ENCODE data around the gene MYLK4.
A peak's percentile ranks its signal among the peaks of the same experiment; 100 is the strongest.

Gene MYLK4

DNA sequence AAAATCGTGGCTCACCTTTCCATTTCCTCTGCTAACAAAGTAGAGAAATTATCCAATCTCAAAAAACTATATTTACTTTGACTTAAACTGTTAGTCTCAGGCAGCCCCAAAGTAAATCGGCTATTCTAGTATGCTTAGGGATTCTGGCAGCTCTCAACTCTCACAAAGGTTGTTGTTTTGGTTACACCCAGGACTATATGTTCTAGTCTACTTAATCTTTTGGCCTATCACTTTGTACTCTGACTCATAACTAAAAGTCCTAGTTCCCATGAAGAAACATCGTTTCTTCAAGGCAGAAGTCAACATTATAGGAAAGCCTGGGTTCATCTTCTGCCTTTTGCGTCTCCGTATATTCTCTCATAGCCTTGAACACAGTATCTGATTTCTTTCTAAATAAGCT, 42.3 kb downstream of the MYLK4 start:
- no peak for DNase-seq (ENCODE audit: low read depth in 2 of 2)

DNA sequence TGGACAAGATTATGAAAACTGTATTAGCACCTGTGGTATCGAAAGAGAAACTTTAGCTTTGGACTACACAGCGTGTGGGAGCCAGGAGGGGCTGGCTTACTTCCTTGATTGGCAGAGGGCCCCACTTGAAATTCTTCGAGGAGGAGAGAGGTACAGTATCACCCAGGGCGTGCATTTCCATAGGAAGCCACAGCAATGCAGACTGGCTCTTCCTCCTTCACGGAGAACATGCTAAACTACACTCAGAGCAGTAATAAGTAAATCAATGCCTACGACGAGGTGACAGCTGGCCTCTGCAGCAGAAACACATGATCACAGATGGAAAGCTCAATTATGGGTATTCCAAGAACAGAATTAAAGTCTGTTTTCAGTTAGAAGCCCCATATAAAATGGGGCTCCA, 44.2 kb downstream of the MYLK4 start:
- DNase-seq (ENCODE audit: low read depth in 2 of 2) = no peak

DNA sequence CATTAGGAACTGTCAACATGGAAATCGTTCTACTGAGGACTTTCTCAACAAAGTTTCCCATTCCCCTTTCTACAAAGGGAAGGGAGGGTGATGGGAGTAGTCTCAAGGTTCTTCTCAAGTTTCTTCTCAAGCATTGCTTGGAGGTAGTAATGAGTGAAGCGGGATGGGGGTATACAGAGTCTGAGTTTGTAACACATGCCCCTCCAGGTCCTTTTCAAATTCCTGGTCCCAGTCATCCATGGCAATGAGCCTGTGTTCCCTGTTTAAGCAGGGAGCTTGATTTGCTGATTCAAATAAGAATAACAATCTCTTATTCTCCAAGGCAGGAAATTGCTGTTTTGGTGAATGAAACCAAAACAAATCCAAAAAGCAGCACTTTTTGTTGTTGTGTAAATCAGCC, 45.5 kb downstream of the MYLK4 start:
- no peak for DNase-seq (ENCODE audit: low read depth in 2 of 2)

DNA sequence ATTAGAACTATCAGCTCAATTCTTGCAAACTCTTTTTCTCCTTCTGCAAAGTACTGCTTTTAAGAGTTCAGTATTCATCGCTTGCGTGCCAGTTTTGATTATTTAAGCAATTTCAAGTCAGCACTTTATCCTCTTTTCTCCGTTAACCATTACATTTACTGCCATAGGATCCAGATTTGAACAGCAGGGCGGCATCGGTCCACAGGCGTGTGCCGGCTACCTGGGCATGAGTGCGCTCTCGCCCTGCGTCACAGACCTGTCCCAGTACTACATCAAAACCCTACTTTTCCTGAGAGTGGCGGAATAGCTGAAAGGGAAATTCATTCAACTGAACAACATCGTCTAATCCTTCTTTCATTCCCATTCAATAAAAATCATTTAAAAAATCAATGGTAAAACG, 53.4 kb downstream of the MYLK4 start:
- no peak for DNase-seq (ENCODE audit: low read depth in 2 of 2)

DNA sequence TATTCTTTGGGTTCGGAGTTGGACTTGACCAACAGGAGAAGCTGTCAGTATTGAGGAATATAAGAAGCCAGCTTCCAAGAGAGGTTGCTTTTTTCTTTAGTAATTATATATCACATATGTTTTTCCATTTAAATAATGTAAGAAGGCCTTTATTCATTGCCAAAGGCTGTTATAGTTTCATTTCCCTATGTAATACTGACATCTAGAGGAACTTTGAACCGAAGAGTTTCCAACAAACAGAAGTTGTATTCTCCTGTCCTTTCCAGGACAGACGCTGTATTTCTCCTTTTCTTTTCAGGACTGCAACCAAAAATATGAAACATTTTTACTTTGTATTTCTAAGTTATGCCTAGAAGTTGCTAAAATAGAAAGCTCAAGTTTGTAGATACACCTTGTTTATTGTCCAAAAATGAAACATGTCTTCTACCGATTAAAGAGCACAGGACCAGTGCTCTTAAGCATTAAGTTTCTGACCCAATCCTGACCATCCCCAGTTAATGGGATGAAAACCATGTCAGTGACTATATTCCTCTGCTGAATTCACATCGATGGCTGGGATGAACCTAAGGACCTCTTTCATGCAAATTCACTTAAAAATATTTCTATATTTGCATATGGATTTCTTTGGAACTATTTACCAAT, 55.1 kb downstream of the MYLK4 start:
- DNase-seq (ENCODE audit: low read depth in 2 of 2) = peak in 1 of 2 experiments; percentile 9

DNA sequence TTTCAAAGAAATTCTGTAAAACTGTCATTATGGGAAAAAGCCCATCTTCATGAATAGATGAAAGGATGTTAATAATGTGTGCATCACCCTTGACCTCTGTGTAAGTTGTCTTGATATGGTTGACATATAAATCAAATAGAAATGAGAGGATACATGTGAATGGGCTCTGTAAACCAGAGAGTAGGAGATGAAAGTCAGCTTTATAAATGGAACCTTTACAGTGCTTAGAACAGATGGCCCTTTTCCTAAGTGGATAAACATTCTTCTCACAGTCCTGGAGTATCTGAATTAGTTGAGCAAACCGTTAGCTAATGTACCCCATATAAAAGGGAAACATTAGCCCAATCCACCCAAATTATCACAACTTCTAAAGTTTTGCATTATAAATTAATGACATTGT, 57.5 kb downstream of the MYLK4 start:
- no peak for DNase-seq (ENCODE audit: low read depth in 2 of 2)

DNA sequence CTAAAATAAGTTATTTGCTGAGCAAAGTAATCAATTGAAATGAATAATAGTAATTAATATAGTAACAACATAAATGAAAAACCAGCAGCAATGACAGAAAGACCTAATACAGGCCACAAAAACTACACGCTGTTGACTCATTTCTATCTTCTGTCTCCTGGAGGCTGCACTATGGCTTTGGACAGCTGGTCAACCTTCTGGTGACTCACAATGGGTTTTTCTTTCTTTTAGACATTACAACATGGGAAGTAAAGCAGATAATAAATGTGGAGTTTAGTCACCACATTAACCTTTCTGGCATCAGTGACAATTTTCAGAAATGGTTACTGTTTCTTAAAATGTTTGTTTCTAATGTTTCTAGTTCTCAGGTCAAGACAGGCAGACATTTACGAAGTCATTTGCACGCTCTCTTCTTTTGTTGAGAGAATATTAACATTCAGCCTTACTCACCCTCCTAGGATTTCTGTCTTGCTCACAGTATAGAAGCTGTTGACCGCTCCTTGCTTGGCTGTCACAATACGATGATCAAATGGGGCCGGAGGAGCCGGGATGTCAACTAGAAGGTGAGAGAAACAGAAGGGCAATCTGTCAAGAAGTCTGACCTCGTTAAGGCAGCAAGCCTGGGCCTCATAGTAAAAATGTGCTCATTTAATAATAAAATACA, 62.2 kb downstream of the MYLK4 start:
- DNase-seq (ENCODE audit: low read depth in 2 of 2) = peak; percentile 8 to 17

DNA sequence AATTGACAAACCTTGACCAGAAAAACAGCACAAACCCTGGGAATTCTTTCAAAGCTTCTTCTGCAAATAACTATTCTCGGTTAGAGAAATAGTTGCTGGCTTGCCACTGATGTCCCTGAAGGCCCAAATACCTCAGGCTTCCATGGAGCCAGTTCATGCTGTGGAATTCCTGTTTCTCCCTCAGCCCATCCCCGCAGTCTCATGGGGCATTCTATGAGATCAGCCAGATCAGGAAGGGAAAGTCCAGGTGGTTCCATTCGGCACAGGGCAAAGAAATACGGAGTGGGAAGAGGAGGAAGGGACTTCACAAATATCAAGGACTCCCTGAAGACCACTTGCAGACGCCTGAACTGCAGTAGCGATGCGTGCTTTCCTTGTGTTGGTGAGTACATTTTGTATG, 63.3 kb downstream of the MYLK4 start:
- peak in 1 of 2 experiments; percentile 10 for DNase-seq (ENCODE audit: low read depth in 2 of 2)

DNA sequence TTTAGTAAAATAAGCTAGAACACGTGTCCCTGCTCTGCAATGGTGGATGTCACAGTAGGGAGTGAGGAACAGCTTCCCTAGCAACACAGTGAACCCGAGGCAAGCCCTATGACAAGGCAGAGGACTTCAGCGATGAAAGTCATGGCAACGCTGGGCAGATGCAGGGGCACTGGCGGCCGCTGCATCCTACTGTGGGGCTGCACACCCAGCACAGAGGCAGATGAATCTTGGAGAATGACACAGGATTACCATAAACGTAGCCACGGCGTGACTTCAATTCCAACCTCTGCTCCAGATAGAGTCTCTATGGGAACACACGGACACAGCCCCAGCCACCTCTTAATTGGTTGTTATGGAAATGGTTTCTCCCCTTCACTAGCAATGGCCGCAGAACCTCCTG, 64.2 kb downstream of the MYLK4 start:
- no peak for DNase-seq (ENCODE audit: low read depth in 2 of 2)

DNA sequence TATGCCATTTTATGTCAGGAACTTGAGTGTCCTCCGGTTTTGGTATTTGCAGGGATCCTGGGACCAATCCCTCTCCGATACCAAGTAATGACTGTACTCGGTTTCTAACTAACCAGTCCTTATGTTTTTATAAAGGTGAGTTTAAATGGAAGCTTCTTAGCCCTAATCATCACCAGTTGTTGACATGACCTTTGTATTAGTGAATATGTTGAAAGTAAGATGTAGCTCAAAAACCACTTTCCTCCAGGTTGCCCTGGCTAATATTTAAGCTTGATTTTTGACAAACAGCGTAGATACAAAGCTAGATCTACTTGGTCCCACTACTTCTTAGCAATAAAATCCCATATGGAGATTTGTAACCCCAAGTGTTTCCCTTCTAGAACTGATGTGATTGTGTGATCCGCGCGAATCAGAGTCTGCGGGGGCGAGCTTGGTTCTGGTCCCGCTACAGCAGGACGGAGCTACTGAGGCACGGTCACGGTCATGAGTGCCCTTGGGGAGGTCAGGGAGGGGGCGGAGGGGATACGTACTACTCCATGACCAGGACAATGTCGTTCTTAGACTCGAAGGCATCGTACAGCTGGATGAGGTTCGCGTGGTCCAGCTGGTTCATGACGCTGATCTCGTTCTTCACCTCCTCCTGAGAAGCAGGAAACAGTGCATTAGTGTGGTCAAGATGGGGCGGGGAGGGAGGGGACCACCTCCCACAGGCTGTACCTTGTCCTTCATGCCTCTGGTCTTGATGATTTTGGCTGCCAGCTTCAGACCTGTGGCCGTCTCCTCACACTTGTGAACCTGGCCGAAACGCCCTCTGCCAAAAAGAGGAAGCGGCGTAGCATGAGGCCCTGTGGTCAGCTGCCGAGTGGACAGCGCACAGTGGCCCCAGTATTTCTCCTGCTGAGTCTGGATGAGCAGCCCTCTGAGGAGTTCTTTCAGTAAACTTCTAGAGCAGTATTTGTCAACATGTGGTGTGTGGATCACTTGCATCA, 65.7 kb downstream of the MYLK4 start:
- no peak for DNase-seq (ENCODE audit: low read depth in 2 of 2)

DNA sequence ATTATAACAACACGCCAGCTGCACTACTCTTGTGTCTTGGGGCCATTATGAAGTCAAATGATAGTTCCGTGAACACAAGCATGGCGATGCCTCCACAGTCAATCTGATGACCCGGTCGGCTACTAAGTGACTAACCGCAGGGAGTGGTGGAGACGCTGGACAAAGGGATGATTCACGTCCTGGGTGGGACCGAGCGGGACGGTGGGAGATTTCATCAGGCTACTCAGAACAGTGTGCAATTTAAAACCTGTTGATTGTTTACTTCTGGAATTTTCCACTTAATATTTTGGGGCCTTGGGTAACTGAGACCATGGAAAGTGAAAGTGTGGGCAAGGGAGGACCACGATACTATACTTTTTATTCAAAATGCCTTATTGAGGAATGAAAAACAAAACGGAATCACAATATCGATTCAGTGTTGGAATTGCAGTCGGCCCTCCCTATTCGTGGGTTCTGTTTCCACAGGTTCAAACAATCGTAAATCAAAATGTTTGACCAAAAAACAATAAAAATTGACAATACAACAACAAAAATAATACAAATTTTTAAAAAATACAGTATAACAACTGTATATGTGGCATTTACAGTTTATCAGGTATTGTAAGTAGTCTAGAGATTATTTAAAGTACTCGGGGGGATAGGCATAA, 66.5 kb downstream of the MYLK4 start:
- DNase-seq (ENCODE audit: low read depth in 2 of 2) = no peak

DNA sequence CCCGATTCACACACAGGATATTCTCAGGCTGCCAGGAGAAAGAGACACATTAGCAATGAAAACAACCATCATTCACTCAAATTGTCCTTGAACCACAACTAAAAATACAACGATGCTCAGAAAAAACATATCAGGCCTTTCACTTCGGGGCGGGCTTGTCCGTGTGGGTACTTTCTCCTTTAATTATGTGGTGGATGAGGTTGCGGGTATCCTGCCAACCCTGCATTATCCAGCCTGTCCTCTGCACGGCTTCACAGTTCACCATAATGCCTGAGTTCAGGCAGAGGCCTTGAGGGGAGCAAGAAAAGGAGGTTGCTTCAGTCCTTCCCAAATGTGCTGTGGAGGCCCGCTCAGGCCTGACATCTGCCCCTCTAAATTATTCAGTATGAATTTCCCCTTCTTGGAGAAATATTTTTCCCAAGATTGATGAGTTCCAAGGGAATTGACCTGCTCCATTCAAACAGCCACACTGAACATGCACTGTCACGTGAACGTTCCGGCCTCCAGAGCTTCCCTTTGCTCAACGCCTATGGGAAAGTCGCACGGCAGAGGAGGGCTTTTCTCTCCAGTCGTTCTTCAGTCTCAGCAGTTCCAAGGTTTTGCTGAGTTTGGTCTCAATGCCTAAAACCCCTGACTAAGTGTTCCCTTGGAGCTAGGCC, 70.3 kb downstream of the MYLK4 start:
- DNase-seq (ENCODE audit: low read depth in 2 of 2) = no peak

DNA sequence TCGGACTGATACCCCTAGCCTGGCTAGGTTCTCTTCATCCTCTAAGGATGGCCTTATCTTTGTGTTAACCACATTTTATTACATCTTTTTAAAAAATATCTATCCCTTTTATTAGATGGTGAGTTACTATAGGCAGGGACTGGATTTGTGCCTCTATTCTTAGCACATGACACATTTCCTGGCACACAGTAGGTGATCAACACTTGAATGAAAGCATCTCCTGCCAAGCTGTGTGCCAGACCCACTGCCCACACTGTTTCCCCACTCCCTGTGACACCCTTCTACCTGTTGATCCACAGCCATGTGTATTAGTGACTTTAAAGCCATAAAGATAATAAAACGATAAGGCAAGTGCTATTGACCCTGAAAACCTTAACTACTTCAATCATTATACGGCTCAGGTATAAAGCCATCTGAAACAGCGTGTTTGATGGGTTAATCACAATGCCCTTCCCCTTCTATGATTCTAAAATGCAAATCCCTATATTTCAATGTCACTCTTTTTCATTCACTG, 73.6 kb downstream of the MYLK4 start:
- DNase-seq (ENCODE audit: low read depth in 2 of 2) = no peak

DNA sequence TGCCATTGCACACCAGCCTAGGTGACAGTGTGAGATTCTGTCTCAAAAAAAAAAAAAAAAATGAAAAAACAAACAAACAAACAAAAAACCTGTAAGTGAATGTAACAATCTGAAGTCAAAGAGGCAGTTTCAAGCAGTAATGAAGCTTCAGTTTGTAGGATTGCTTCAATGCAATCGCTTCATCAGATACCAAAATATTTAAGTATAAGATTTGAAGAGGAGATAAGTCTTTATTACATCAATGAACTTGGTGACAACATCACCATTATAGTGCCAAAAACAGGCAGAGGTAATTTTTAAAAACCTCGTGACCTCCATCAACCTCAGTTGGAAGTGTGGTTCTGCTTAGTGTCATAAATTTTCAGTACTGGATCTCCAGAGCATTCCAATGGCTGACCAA, 74.7 kb downstream of the MYLK4 start:
- no peak for DNase-seq (ENCODE audit: low read depth in 2 of 2)

DNA sequence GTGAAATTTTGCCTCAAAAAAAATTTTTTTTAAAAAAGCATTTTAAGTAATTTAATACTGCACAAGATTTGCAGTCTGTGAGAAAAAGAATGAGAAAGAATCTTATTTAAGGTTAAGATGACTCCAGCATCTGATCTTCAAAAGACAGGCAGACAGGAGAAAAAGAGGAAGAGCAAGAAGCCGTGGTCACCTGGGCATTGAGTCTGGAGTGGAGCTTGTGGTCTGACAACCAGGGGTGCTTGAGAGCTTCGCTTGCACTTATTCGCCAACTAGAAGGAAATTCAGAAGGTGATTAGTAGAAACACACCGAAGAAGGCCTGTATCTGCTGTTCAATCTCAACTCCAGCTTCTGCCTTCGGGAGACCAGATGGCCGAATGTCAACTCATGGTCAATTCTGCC, 75.9 kb downstream of the MYLK4 start:
- DNase-seq (ENCODE audit: low read depth in 2 of 2) = no peak

DNA sequence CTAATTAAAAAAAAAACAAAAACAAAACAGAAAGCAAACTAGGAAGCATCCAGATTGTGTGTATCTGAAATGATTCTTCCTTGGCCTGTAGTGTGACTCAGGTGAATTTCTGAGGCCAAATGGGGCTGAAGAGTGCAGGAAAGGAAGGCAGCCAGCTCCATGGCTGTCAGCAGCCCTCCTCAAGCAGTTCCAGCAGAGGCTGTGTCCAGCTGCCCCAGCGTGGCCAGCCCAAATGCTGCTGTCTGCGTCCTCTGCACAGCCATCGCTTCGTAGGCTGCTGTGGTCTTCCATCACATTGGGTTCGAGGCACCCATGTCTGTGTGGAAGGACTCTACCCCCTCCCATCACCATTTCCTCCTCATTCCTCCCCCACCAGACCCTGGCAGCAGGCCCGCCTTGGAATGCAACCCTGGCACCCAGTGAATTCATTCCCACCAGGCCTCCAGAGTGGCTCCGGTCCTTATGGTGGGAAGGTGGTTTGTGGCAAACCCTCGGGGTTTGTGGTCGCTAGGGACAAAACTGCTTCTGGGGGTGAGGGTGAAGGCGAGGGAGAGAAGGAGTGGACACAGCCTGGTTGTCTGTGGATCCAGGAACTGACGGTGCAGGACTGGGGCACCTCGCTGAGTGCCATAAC, 81.5 kb downstream of the MYLK4 start:
- DNase-seq (ENCODE audit: low read depth in 2 of 2) = no peak

DNA sequence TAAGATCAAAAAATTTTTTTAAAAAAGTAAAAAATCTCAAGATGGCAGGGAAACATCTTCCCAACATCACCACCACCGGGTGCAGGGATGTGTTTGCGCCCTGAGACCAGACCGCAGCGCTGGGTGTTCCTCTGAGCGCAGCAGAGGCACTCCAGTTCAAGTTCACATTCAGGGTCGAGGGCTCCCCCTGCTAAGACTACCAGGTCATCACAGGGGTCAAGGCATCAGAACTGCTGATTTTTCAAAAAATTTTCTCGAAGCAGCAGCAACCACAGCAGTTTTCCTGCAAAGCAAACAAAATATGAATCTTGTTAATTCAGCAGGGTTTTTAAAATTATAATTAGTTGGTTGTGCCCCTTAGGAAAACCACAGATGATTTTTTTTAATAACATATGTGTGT, 83.1 kb downstream of the MYLK4 start:
- DNase-seq (ENCODE audit: low read depth in 2 of 2) = no peak

DNA sequence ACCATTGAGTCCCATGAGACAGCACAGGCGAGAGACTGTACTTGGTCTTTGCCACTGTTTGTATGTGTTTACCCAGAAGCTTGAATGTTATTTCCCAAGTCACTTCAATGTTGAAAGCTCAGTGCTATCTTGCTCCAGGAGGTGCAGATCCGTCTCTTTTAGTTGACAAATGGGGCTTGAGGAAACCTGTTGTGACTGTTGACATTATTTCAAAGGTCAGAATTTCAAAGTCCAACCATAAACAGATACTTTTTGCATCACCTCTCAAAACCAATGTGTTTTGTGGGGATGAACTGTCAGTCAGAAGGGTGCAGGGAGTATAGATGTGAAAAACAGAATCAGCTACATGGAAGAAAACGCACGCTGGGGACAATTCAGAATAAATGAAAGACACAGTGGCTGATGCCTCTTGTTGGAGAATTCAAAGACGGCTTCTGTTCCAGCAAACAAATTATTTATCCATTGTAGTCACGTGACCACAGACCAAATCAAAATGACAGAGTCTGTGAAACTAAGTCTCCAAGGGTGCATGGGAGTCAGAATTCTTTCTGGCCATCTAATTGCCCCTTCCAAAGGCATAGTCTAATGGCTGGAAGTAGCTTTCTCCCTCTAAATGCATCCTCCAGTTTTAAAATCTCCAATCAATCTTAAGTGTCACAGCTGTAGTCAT, 83.7 kb downstream of the MYLK4 start:
- no peak for DNase-seq (ENCODE audit: low read depth in 2 of 2)

DNA sequence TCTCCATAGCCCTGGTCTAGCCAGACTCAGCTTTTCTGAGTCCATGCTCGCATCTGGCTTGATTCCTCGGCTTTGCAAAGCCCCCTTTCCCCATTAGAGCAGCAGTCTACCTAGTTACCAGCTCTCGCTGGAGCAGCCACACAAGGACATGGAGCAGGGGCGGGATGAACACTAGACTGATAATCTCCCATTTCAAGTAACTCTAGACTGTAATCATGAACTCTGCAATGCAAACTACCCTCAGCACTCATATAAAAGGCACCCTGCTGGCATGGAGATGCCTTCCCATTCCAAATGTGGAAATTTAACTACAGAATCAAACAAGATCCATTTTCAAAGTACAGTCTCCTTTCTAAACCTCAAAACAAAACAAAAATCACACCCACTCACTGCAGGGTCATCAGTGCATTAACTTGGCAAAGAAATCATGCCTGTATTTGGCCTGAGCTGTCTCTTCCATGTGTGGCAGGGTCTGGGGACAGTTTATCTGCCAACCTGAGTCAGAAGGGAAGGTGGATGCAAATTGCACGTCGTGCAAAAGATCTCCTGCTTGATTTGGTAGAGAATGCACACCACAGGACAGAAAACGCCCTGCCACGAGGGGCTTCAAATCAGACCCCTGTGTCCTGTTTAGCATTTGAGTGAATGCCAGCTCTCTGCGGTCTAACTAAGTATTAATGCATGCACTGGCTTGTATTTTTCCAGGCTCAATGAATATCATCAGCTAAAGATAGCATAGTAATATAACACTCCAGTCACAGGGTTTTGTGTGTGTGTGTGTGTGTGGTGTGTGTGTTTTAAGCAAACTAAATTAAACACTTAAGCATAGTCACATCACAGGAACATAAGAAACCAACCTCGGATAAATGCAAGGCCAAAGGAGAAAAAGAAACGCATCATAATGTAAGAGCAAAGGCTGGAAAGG, 85.3 kb downstream of the MYLK4 start:
- no peak for DNase-seq (ENCODE audit: low read depth in 2 of 2)
